HepG2 (cell line): ENCODE measurements around the gene OBSL1. TPM values are rescaled to one million over a fixed set of nuclear protein-coding genes. Genes with fewer than 3 reads are reported as not detected.
A peak's percentile ranks its signal among the peaks of the same experiment; 100 is the strongest.

Source experiments
- ATAC-seq: fragments of 200-7000 bp; cut with Tn5 transposase; 3 replicates; pipeline ENCODE4 v1.9.1; 2020; ENCODE audit warnings: mild to moderate bottlenecking, moderate library complexity
- BruUV-seq: library from RNA; stranded (reverse); fragments of 400-500 nt; replicated peaks from 2 replicates; lab custom pipeline; 2021; lab: Mats Ljungman, UMichigan
- CTCF ChIA-PET: fragments of 300-600 bp; formaldehyde crosslinking; extraction: SDS; loops from one replicate; lab custom pipeline; 2021; ENCODE audit warnings: low total read pairs, inconsistent platforms, low intra/inter-chr PET ratio; lab: Yijun Ruan, JAX
- POLR2A ChIA-PET: fragments of 350-600 bp; sonication (Branson Sonifier 250); formaldehyde crosslinking; loops from one replicate; lab custom pipeline; 2020; ENCODE audit warnings: antibody characterized with exemption, inconsistent platforms; lab: Yijun Ruan, JAX
- DNase-seq: peaks from one replicate; pipeline ENCODE4 v3.0.0-alpha.2; 2015; ENCODE audit warnings: low spot score
- FAIRE-seq: peaks from 3 replicates; lab custom pipeline; 2011; peaks lifted over from hg19 to GRCh38; lab: Jason Lieb, UNC
- H2AFZ ChIP-seq: one replicate; pipeline ENCODE4 v1.6.1; 2011; ENCODE audit warnings: low read length, inconsistent platforms
- H3K27ac ChIP-seq: fragments of 300-600 bp; 3 replicates; pipeline ENCODE4 v1.8.0; 2011; ENCODE audit warnings: mixed run types, mild to moderate bottlenecking, mixed read lengths, low read length, inconsistent platforms; ENCODE audit not compliant: insufficient read depth; ENCODE audit errors: extremely low read length
- H3K27me3 ChIP-seq, 2 experiments: fragments of 200-600 bp in 1 of 2; 2 replicates in 1 of 2; 3 replicates in 1 of 2; pipeline versions ENCODE4 v1.6.0 to v1.8.0; 2011; ENCODE audit warnings: low read length in 2 of 2, mild to moderate bottlenecking in 2 of 2, moderate library complexity in 2 of 2, inconsistent platforms in 1 of 2; ENCODE audit not compliant: insufficient read depth in 2 of 2, control insufficient read depth in 1 of 2
- H3K36me3 ChIP-seq, 2 experiments: fragments of 200-600 bp in 1 of 2; replicated peaks in 1 of 2; 2 replicates in 1 of 2; 3 replicates in 1 of 2; pipeline versions ENCODE4 v1.5.1 to v1.8.0; 2011; ENCODE audit warnings: low read length in 2 of 2, inconsistent platforms in 1 of 2; ENCODE audit not compliant: insufficient read depth in 2 of 2, control insufficient read depth in 1 of 2
- H3K4me1 ChIP-seq: 2 replicates; pipeline ENCODE4 v1.5.1; 2012; ENCODE audit warnings: low read length, inconsistent platforms; ENCODE audit not compliant: insufficient read depth
- H3K4me2 ChIP-seq: 2 replicates; pipeline ENCODE4 v1.6.0; 2011; ENCODE audit warnings: low read depth, low read length, inconsistent platforms
- H3K4me3 ChIP-seq, 3 experiments: fragments of 200-600 bp in 1 of 3; sonication (generic), shearing (Covaris generic) in 1 of 3; replicated peaks in 1 of 3; 2 replicates each; pipeline ENCODE4 v1.5.1; 2011 to 2016; ENCODE audit warnings: low read length in 3 of 3, inconsistent platforms in 2 of 3, low read depth in 2 of 3, mild to moderate bottlenecking in 2 of 3, control low read depth in 1 of 3, mixed read lengths in 1 of 3; ENCODE audit not compliant: insufficient read depth in 1 of 3
- H3K79me2 ChIP-seq: one replicate; pipeline ENCODE4 v1.6.1; 2011; ENCODE audit warnings: low read length, inconsistent platforms; ENCODE audit not compliant: insufficient read depth
- H3K9ac ChIP-seq: 2 replicates; pipeline ENCODE4 v1.6.0; 2011; ENCODE audit warnings: mild to moderate bottlenecking, low read depth, low read length, inconsistent platforms; ENCODE audit not compliant: insufficient read depth
- H3K9me3 ChIP-seq: 2 replicates; pipeline ENCODE4 v1.5.1; 2012; ENCODE audit warnings: mild to moderate bottlenecking, low read length
- H4K20me1 ChIP-seq: 2 replicates; pipeline ENCODE4 v1.6.0; 2011; ENCODE audit warnings: inconsistent platforms, mild to moderate bottlenecking, low read length, moderate library complexity; ENCODE audit not compliant: insufficient read depth
- AGO2 ChIP-seq: fragments of 200-400 bp; formaldehyde crosslinking; optimal IDR thresholded peaks from 2 replicates; pipeline ENCODE3; 2017; ENCODE audit warnings: mild to moderate bottlenecking, low read depth, low read length, moderate library complexity
- BORCS8-MEF2B ChIP-seq: sonication (generic); formaldehyde crosslinking; IDR thresholded peaks from 2 replicates; pipeline ENCODE4 v1.8.0; 2022; ENCODE audit warnings: mild to moderate bottlenecking, missing genetic modification reagents
- MAZ ChIP-seq, 2 experiments: sonication (generic) in 1 of 2; formaldehyde crosslinking in 1 of 2; IDR thresholded peaks; 2 replicates each; pipeline versions ENCODE4 v1.5.0 to v1.6.1; 2012 to 2020; ENCODE audit warnings: low read depth in 2 of 2, mild to moderate bottlenecking in 2 of 2, borderline replicate concordance in 1 of 2, improper control_type of control experiment in 1 of 2, low read length in 1 of 2, missing genetic modification reagents in 1 of 2, moderate library complexity in 1 of 2
- PHB2 ChIP-seq: fragments of 450-650 bp; IDR thresholded peaks from 2 replicates; pipeline ENCODE4 v1.6.1; 2018; ENCODE audit not compliant: partially characterized antibody
- PTBP1 ChIP-seq: fragments of 200-400 bp; formaldehyde crosslinking; IDR thresholded peaks from 2 replicates; pipeline ENCODE4 v1.6.1; 2018; ENCODE audit warnings: low read length, low read depth; ENCODE audit not compliant: poor library complexity, severe bottlenecking
- SKI ChIP-seq: fragments of 450-650 bp; IDR thresholded peaks from one replicate; pipeline ENCODE4 v1.6.1; 2018; ENCODE audit warnings: mild to moderate bottlenecking; ENCODE audit not compliant: partially characterized antibody
- ZNF205 ChIP-seq: IDR thresholded peaks from 2 replicates; pipeline ENCODE4 v1.6.1; 2018; ENCODE audit warnings: missing biosample characterization, missing genetic modification reagents
- WGBS: methylation state at CpG from one replicate; pipeline ENCODE4 v1.1.6; 2017; ENCODE audit warnings: low lambda C conversion rate; 5-methylcytosine and 5-hydroxymethylcytosine counted together
- in situ Hi-C: cut with HindIII; loops from 2 replicates; pipeline ENCODE4 v1.10.0; 2017; ENCODE audit warnings: low pct_unique_long_range_greater_than_20kb; ENCODE audit not compliant: extremely low pct_ligation_motif_present
- intact Hi-C: fragments of 100-400 bp; cut with micrococcal nuclease; formaldehyde crosslinking; loops from one replicate; pipeline ENCODE4 v1.10.0; 2022; ENCODE audit not compliant: unreplicated experiment
- polyA plus RNA-seq, 8 experiments: library from polyadenylated mRNA; depleted of rRNA in 3 of 8; stranded (reverse) in 7 of 8; unstranded in 1 of 8; fragments of >200 nt; fragmentation: Illumina TruSeq in 4 of 8; extraction: Trizol in 4 of 8; gene quantifications; 2 replicates each; pipeline versions ENCODE4 v1.2.1 to v1.2.3, GENCODE V29; 2011 to 2016; ENCODE audit warnings: low read depth in 4 of 8, missing spikeins in 1 of 8, mixed read lengths in 1 of 8; ENCODE audit not compliant: insufficient read depth in 1 of 8
- total RNA-seq, 5 experiments: library from RNA; depleted of rRNA; stranded (reverse); fragments of >200 nt; fragmentation: Illumina TruSeq; extraction: Trizol; gene quantifications; 2 replicates each; pipeline ENCODE4 v1.2.3, GENCODE V29; 2016; ENCODE audit warnings: low read depth in 1 of 5
- TF ChIP-seq, protein P1 (sequence below): sonication (generic); formaldehyde crosslinking; IDR thresholded peaks from 2 replicates; pipeline ENCODE4 v1.9.0; 2022; ENCODE audit warnings: missing genetic modification reagents, mild to moderate bottlenecking, borderline replicate concordance
- TF ChIP-seq, protein P2 (sequence below), 2 experiments: sonication (generic) in 1 of 2; formaldehyde crosslinking in 1 of 2; IDR thresholded peaks; 2 replicates each; pipeline versions ENCODE4 v1.4.0 to v1.6.1; 2018 to 2020; ENCODE audit warnings: missing genetic modification reagents in 2 of 2, borderline replicate concordance in 1 of 2, low read depth in 1 of 2, mild to moderate bottlenecking in 1 of 2, missing biosample characterization in 1 of 2

The OBSL1 gene
- total and polyA plus RNA-seq, 2 of the 13 experiments (the other 11 are each of a cell fraction or from before 2014, with no cell fraction given) = 86.7 to 218 TPM

DNA sequence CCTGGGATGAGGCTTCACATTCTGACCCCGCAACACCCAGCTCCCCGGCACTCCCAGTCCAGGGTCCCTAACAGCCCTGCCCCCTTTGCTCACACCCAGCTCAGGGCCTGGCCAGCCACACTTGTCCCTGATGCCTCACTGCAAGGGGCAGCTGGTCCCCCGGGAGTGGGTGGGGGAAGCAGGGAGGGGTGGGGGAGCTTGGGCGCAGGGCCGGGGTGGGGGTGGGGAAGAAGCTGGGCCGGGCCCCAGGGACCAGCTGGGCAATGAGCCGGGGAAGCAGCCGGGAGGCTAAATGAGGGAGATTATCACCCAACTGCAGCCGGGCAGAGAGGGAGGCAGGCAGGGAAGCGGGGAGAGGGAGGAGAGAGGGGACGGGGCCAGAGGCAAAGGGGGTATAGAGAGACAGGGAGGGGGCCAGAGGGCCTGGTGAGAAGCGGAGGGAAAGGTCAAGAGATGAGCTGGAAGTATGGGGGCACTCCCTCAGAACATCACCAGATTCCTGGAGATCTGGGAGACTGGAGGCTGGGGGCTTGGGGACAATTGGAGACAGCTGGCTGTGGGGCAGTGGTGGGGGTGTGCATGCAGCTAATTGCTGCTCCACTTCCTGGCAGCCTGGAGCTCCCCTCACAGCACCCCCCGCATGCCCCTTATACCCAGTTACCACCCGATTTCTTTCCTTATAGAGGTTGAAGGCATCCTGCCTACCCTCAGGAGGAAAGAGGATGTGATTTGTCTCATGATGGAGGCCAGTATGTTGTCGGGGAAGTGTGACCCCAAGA, 59.6 kb downstream of the OBSL1 start:
- ATAC-seq = no peak
- Histone ChIP-seq H3K4me2 (no peak overlapping the region), H3K4me3 (no peak overlapping the region), H3K27ac (no peak overlapping the region), H3K9me3 (no peaks in the 10 kb centered on the region), H3K9ac (no peak overlapping the region), H4K20me1 (peaks cover 11% of the 10 kb centered on the region; the same call in 1 of the 2 replicates), H3K79me2 (no peaks in the 10 kb centered on the region), H3K27me3 (peaks cover 15 to 58% of the 10 kb centered on the region in 2 experiments), H3K4me1 (peaks cover 34% of the 10 kb centered on the region), H3K36me3 (peaks cover 0 to 3% of the 10 kb centered on the region in 2 experiments; a peak in 1 of 5 replicates), H2AFZ (no peak overlapping the region)
- BruUV-seq = no TSS peak
- in situ Hi-C loops = no loop called here
- CTCF ChIA-PET = no interaction called here
- no peak for FAIRE-seq
- intact Hi-C loops = no loop called here
- TF ChIP-seq MAZ (IDR thresholded peaks at IDR 0.05; ENCODE audit: borderline replicate concordance, low read depth, low read length) = 0 out of 2 replicates have a peak, but pooled peaks have one; percentile 9
- TF ChIP-seq MAZ (CRISPR knock-in tag; IDR thresholded peaks at IDR 0.05; ENCODE audit: low read depth) = no peak
- no peak for TF ChIP-seq SKI
- POLR2A ChIA-PET = interaction anchor here (7.7 kb wide), 1 partner anchor 13 kb away, joined by 94 read pairs; the partner anchor contains the start of gene GMPPA
- no peak for DNase-seq
- WGBS = 13% methylated on average over 15 of the region's 15 CpGs

DNA sequence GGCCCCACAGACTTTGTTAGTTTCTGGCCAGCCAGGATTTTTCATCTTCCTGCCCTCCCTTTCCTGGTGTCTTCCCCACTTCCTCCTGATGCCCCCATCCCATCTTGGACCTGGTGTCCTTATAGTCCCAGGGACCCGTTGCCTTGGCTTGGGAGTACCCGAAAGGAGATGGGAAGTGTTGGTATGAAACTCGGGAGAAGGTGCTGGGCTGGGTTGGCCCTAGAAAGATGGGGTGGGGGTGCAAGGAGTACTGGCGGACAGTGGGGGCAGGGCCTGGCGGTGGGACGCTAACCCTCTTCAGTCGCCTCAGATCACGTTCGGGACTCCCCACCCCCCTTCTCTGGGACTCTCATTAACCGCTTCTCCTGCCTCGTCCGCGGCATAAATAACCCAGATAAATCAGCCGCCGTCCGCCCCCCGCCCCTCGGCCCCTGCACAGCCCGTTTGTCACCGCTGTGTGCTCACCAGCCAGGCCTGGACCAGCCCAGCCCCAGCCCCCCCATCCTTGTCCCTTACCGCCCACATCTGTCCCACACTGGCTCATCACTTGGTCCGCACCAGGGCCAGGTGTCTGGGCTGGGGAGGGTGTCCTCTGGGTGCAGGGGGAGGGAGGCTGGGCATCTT, 60.7 kb downstream of the OBSL1 start:
- no peak for ATAC-seq
- CTCF ChIA-PET = interaction anchor here (1.0 to 1.9 kb wide), 5 partner anchors 10 to 108 kb away, joined by 5 to 26 read pairs (median 8); a partner anchor contains a TSS
- Histone ChIP-seq H3K4me3 (peak overlapping the region in 2 of 3 experiments; percentile 53 to 70; a peak in 3 of 6 replicates), H3K4me1 (peaks cover 34% of the 10 kb centered on the region), H2AFZ (no peak overlapping the region), H3K27me3 (peaks cover 15 to 47% of the 10 kb centered on the region in 2 experiments), H3K36me3 (peaks cover 7% of the 10 kb centered on the region in 2 experiments; a peak in 3 of 5 replicates), H3K9me3 (no peaks in the 10 kb centered on the region), H3K79me2 (no peaks in the 10 kb centered on the region), H3K27ac (no peak overlapping the region), H4K20me1 (peaks cover 11% of the 10 kb centered on the region; the same call in 1 of the 2 replicates), H3K9ac (no peak overlapping the region), H3K4me2 (peak overlapping the region; percentile 96)
- POLR2A ChIA-PET = interaction anchor here (0.6 to 7.7 kb wide), 8 partner anchors 8 to 123 kb away, joined by 3 to 94 read pairs (median 6); partner anchors contain the start of genes DNPEP and GMPPA
- FAIRE-seq = no peak
- 25% methylated on average over 22 of the region's 22 CpGs for WGBS
- intact Hi-C loops (loop anchor here (1.0 kb wide), 1 partner anchor 15 kb away; no protein-coding TSS in a partner anchor), in situ Hi-C loops (no loop called here)
- BruUV-seq = no TSS peak
- no peak for DNase-seq
- TF ChIP-seq PTBP1 (no peak), BORCS8-MEF2B (0 out of 2 replicates have a peak, but pooled peaks have one; percentile 4), AGO2 (peak; percentile 27), PHB2 (no peak), ZNF205 (CRISPR knock-in tag) (no peak)
- TF ChIP-seq, protein P1, sequence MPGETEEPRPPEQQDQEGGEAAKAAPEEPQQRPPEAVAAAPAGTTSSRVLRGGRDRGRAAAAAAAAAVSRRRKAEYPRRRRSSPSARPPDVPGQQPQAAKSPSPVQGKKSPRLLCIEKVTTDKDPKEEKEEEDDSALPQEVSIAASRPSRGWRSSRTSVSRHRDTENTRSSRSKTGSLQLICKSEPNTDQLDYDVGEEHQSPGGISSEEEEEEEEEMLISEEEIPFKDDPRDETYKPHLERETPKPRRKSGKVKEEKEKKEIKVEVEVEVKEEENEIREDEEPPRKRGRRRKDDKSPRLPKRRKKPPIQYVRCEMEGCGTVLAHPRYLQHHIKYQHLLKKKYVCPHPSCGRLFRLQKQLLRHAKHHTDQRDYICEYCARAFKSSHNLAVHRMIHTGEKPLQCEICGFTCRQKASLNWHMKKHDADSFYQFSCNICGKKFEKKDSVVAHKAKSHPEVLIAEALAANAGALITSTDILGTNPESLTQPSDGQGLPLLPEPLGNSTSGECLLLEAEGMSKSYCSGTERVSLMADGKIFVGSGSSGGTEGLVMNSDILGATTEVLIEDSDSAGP (CRISPR knock-in tag) = peak; percentile 9; the same call in 1 of the 2 replicates
- TF ChIP-seq, protein P2, sequence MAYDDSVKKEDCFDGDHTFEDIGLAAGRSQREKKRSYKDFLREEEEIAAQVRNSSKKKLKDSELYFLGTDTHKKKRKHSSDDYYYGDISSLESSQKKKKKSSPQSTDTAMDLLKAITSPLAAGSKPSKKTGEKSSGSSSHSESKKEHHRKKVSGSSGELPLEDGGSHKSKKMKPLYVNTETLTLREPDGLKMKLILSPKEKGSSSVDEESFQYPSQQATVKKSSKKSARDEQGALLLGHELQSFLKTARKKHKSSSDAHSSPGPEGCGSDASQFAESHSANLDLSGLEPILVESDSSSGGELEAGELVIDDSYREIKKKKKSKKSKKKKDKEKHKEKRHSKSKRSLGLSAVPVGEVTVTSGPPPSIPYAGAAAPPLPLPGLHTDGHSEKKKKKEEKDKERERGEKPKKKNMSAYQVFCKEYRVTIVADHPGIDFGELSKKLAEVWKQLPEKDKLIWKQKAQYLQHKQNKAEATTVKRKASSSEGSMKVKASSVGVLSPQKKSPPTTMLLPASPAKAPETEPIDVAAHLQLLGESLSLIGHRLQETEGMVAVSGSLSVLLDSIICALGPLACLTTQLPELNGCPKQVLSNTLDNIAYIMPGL (CRISPR knock-in tag; IDR thresholded peaks at IDR 0.05; ENCODE audit: borderline replicate concordance in 1 of 2, low read depth in 1 of 2) = peak in 1 of 2 experiments; percentile 11; a peak in 1 of 4 replicates
